ENCODE data around the gene COL8A1.

- no peak for TF ChIP-seq SREBF2 (IDR thresholded peaks at IDR 0.05; ENCODE audit: low read length)
- TF ChIP-seq, protein P1, sequence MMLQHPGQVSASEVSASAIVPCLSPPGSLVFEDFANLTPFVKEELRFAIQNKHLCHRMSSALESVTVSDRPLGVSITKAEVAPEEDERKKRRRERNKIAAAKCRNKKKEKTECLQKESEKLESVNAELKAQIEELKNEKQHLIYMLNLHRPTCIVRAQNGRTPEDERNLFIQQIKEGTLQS (IDR thresholded peaks at IDR 0.05; ENCODE audit: borderline replicate concordance, extremely low read depth, low read depth, low read length) = no peak
- TF ChIP-seq, protein P2, sequence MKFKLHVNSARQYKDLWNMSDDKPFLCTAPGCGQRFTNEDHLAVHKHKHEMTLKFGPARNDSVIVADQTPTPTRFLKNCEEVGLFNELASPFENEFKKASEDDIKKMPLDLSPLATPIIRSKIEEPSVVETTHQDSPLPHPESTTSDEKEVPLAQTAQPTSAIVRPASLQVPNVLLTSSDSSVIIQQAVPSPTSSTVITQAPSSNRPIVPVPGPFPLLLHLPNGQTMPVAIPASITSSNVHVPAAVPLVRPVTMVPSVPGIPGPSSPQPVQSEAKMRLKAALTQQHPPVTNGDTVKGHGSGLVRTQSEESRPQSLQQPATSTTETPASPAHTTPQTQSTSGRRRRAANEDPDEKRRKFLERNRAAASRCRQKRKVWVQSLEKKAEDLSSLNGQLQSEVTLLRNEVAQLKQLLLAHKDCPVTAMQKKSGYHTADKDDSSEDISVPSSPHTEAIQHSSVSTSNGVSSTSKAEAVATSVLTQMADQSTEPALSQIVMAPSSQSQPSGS (IDR thresholded peaks at IDR 0.05; ENCODE audit: low read length) = no peak
Measured at GRCh38 chr3:99708207-99708745, 69.9 kb downstream of the COL8A1 start.

All from GM12878 (cell line).